Endothelial cell of umbilical vein (primary cell): ENCODE measurements around the gene GRIK1. TPM values are rescaled to one million over a fixed set of nuclear protein-coding genes. Genes with fewer than 3 reads are reported as not detected.

Source experiments
- BruUV-seq: library from RNA; stranded (reverse); fragments of 400-500 nt; replicated peaks from 2 replicates; lab custom pipeline; 2021; lab: Mats Ljungman, UMichigan
- CTCF ChIA-PET: fragments of 300-600, 350-600 bp; sonication (Branson Sonifier 250); formaldehyde crosslinking; loops from one replicate; lab custom pipeline; 2021; ENCODE audit warnings: antibody characterized with exemption, inconsistent platforms; lab: Charles Lee
- POLR2A ChIA-PET: fragments of 300-600, 350-600 bp; sonication (Branson Sonifier 250); formaldehyde crosslinking; loops from one replicate; lab custom pipeline; 2021; ENCODE audit warnings: antibody characterized with exemption, inconsistent platforms; lab: Charles Lee
- DNase-seq: peaks from one replicate; pipeline ENCODE4 v3.0.0-alpha.2; 2011; ENCODE audit warnings: low read depth, low spot score
- FAIRE-seq: peaks from 2 replicates; lab custom pipeline; 2011; peaks lifted over from hg19 to GRCh38; lab: Jason Lieb, UNC
- H2AFZ ChIP-seq: 2 replicates; pipeline ENCODE4 v1.6.0; 2012; ENCODE audit warnings: low read depth, low read length, control low read depth, inconsistent platforms
- H3K27ac ChIP-seq: 2 replicates; pipeline ENCODE4 v1.5.1; 2011; ENCODE audit warnings: low read depth, mild to moderate bottlenecking, control low read depth, low read length, moderate library complexity; ENCODE audit not compliant: insufficient read depth
- H3K27me3 ChIP-seq, 2 experiments: 2 replicates each; pipeline versions ENCODE4 v1.6.0 to v1.6.1; 2011; ENCODE audit warnings: low read length in 2 of 2, mixed read lengths in 1 of 2; ENCODE audit not compliant: control insufficient read depth in 2 of 2, insufficient read depth in 2 of 2
- H3K36me3 ChIP-seq, 2 experiments: 2 replicates in 1 of 2; 3 replicates in 1 of 2; pipeline ENCODE4 v1.5.1; 2011; ENCODE audit warnings: low read length in 2 of 2, mild to moderate bottlenecking in 1 of 2, moderate library complexity in 1 of 2; ENCODE audit not compliant: control insufficient read depth in 2 of 2, insufficient read depth in 2 of 2; ENCODE audit errors: extremely low read depth in 1 of 2
- H3K4me1 ChIP-seq: 3 replicates; pipeline ENCODE4 v1.5.1; 2011; ENCODE audit warnings: mild to moderate bottlenecking, low read length; ENCODE audit not compliant: control insufficient read depth, insufficient read depth; ENCODE audit errors: extremely low read depth
- H3K4me2 ChIP-seq: 2 replicates; pipeline ENCODE4 v1.6.1; 2011; ENCODE audit warnings: low read length, control low read depth, mixed read lengths; ENCODE audit not compliant: insufficient read depth
- H3K4me3 ChIP-seq, 3 experiments: fragments of 200-600 bp in 1 of 3; sonication (generic), shearing (Covaris generic) in 1 of 3; replicated peaks in 1 of 3; 2 replicates each; pipeline ENCODE4 v1.5.1; 2011 to 2016; ENCODE audit warnings: control low read depth in 3 of 3, low read length in 3 of 3, mild to moderate bottlenecking in 2 of 3, inconsistent platforms in 1 of 3, low read depth in 1 of 3, moderate library complexity in 1 of 3; ENCODE audit not compliant: insufficient read depth in 1 of 3
- H3K79me2 ChIP-seq: 2 replicates; pipeline ENCODE4 v1.6.0; 2012; ENCODE audit warnings: low read length, inconsistent platforms; ENCODE audit not compliant: control insufficient read depth, insufficient read depth
- H3K9ac ChIP-seq: replicated peaks from 2 replicates; pipeline ENCODE3; 2011; ENCODE audit warnings: low read length, control low read depth; ENCODE audit not compliant: insufficient read depth; ENCODE audit errors: extremely low read depth
- H3K9me1 ChIP-seq: replicated peaks from 3 replicates; pipeline ENCODE4 v1.6.0; 2011; ENCODE audit warnings: mild to moderate bottlenecking, low read length; ENCODE audit not compliant: control insufficient read depth, insufficient read depth; ENCODE audit errors: extremely low read depth
- H3K9me3 ChIP-seq: replicated peaks from 2 replicates; pipeline ENCODE4 v1.5.1; 2012; ENCODE audit warnings: low read length, inconsistent platforms; ENCODE audit not compliant: control insufficient read depth, insufficient read depth
- H4K20me1 ChIP-seq: replicated peaks from 2 replicates; pipeline ENCODE3; 2011; ENCODE audit warnings: mild to moderate bottlenecking, low read length; ENCODE audit not compliant: control insufficient read depth, insufficient read depth; ENCODE audit errors: extremely low read depth
- CTCF ChIP-seq, 2 donors: IDR thresholded peaks; 1 replicate in 1 of 2; 2 replicates in 1 of 2; pipeline ENCODE4 v1.5.1; 2011; ENCODE audit warnings: low read length in 2 of 2, mild to moderate bottlenecking in 2 of 2, moderate library complexity in 2 of 2, control low read depth in 1 of 2, inconsistent platforms in 1 of 2, low read depth in 1 of 2; ENCODE audit not compliant: insufficient read depth in 1 of 2; ENCODE audit errors: extremely low read depth in 1 of 2
- EZH2 ChIP-seq: IDR thresholded peaks from 2 replicates; pipeline ENCODE4 v1.6.1; 2012; ENCODE audit warnings: borderline replicate concordance, low read depth, mild to moderate bottlenecking, moderate library complexity, low read length, inconsistent platforms; ENCODE audit not compliant: severe bottlenecking
- GATA2 ChIP-seq: IDR thresholded peaks from 2 replicates; pipeline ENCODE4 v1.7.0; 2011; ENCODE audit warnings: low read depth, mild to moderate bottlenecking, moderate library complexity, mixed read lengths, low read length; ENCODE audit not compliant: insufficient read length, insufficient read depth
- JUN ChIP-seq: IDR thresholded peaks from 2 replicates; pipeline ENCODE4 v1.6.1; 2011; ENCODE audit warnings: borderline replicate concordance, low read depth; ENCODE audit not compliant: insufficient read length, insufficient read depth
- MAX ChIP-seq: IDR thresholded peaks from 2 replicates; pipeline ENCODE4 v1.6.1; 2011; ENCODE audit not compliant: insufficient read depth, insufficient read length
- POLR2A ChIP-seq: IDR thresholded peaks from 2 replicates; pipeline ENCODE4 v1.6.1; 2012; ENCODE audit warnings: low read depth, mild to moderate bottlenecking, control low read depth, low read length
- POLR2AphosphoS5 ChIP-seq: IDR thresholded peaks from 2 replicates; pipeline ENCODE4 v1.6.1; 2012; ENCODE audit warnings: low read depth, mild to moderate bottlenecking, control low read depth, low read length, moderate library complexity; ENCODE audit not compliant: insufficient read depth
- dilution Hi-C: fragments of 300-500 bp; cut with MboI; formaldehyde crosslinking; loops from one replicate; pipeline ENCODE4 v1.15.0; 2019; ENCODE audit warnings: low sequenced_read_pairs; ENCODE audit not compliant: extremely low pct_ligation_motif_present
- intact Hi-C: fragments of 100-400 bp; cut with micrococcal nuclease; formaldehyde crosslinking; loops from one replicate; pipeline ENCODE4 v1.10.0; 2022
- polyA plus RNA-seq, 4 experiments: library from polyadenylated mRNA; depleted of rRNA in 3 of 4; stranded (reverse) in 3 of 4; unstranded in 1 of 4; fragments of >200 nt; gene quantifications; 2 replicates each; pipeline versions ENCODE4 v1.2.1 to v1.2.3, GENCODE V29; 2011 to 2012; ENCODE audit warnings: missing spikeins in 1 of 4
- total RNA-seq: library from RNA; stranded (reverse); gene quantifications from 2 replicates; pipeline ENCODE4 v1.2.3, GENCODE V29; 2021

The GRIK1 gene
- total and polyA plus RNA-seq, 2 donors (not counting 3 experiments of a cell fraction or from before 2014, with no cell fraction given) = not detected

- TF ChIP-seq GATA2 (no peak), MAX (no peak), CTCF (IDR thresholded peaks at IDR 0.05; ENCODE audit: extremely low read depth in 1 of 2, insufficient read depth in 1 of 2, low read depth in 1 of 2, low read length in 2 of 2) (no peak), JUN (no peak), POLR2AphosphoS5 (no peak), POLR2A (no peak), EZH2 (no peak)
- H3K9ac ChIP-seq = no peak overlapping the region
- POLR2A ChIA-PET = no interaction called here
- H3K4me1 ChIP-seq = no peaks in the 10 kb centered on the region
- no TSS peak for BruUV-seq
- H3K27me3 ChIP-seq = peaks cover 0 to 2% of the 10 kb centered on the region in 2 experiments
- no peaks in the 10 kb centered on the region for H3K9me3 ChIP-seq
- no peak overlapping the region for H3K4me3 ChIP-seq
- no peak for DNase-seq
- no peaks in the 10 kb centered on the region for H3K79me2 ChIP-seq
- no peak overlapping the region for H2AFZ ChIP-seq
- CTCF ChIA-PET = no interaction called here
- no peak overlapping the region for H3K27ac ChIP-seq
- dilution Hi-C loops = no loop called here
- H3K4me2 ChIP-seq = no peak overlapping the region
- H3K9me1 ChIP-seq = no peaks in the 10 kb centered on the region
- no peaks in the 10 kb centered on the region for H3K36me3 ChIP-seq
- FAIRE-seq = no peak
- no peaks in the 10 kb centered on the region for H4K20me1 ChIP-seq
- intact Hi-C loops = no loop called here
Measured at GRCh38 chr21:29641635-29642550, 297.9 kb downstream of the GRIK1 start.
